AG10803 (cell line): ENCODE results near the gene FRMD8.
A peak's percentile ranks its signal among the peaks of the same experiment; 100 is the strongest.

Experiments
- DNase-seq: peaks from one replicate; pipeline ENCODE4 v3.0.0; 2010; ENCODE audit warnings: low read depth
- H3K4me3 ChIP-seq: 2 replicates; pipeline ENCODE4 v1.5.1; 2011; ENCODE audit warnings: mild to moderate bottlenecking, low read length, control low read depth
- TF ChIP-seq, protein P1 (sequence below): conservative IDR thresholded peaks from 2 replicates; pipeline ENCODE4 v1.5.1; 2011; ENCODE audit warnings: mild to moderate bottlenecking, low read length, control low read depth, inconsistent platforms

FRMD8 gene

GRCh38 chr11:65426839-65427690, 40.6 kb downstream of the FRMD8 start:
- TF ChIP-seq, protein P1, sequence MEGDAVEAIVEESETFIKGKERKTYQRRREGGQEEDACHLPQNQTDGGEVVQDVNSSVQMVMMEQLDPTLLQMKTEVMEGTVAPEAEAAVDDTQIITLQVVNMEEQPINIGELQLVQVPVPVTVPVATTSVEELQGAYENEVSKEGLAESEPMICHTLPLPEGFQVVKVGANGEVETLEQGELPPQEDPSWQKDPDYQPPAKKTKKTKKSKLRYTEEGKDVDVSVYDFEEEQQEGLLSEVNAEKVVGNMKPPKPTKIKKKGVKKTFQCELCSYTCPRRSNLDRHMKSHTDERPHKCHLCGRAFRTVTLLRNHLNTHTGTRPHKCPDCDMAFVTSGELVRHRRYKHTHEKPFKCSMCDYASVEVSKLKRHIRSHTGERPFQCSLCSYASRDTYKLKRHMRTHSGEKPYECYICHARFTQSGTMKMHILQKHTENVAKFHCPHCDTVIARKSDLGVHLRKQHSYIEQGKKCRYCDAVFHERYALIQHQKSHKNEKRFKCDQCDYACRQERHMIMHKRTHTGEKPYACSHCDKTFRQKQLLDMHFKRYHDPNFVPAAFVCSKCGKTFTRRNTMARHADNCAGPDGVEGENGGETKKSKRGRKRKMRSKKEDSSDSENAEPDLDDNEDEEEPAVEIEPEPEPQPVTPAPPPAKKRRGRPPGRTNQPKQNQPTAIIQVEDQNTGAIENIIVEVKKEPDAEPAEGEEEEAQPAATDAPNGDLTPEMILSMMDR, result no peak
- H3K4me3 ChIP-seq, result peak overlapping the region; percentile 99
- DNase-seq, result peak; percentile 85

GRCh38 chr11:65427691-65428577, 41.5 kb downstream of the FRMD8 start:
- TF ChIP-seq, protein P1, result no peak
- H3K4me3 ChIP-seq, result peak overlapping the region; percentile 99
- DNase-seq, result peak; percentile 86

DNA sequence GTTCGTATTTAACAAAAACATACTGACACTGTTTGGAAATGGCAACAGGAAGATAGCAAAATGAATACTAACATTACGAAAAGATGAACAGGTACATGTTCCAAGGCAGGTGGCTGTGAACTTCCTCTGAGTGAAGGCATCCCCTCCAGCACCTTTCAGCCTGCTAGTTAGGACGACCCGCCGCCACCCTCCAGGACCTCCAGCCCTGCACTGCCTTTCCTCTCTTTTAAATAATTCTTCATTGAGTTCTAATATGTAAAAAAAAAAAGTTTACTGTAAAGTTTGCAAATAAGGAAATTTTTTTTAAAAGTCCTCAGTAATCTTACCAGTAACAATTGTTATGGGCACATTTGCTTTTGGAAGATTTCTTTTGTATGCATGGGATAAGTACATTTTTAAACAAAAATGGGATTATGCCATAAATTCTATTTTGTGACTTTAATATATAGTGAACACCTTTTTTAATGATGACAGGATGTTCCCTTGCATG, 42.2 kb downstream of the FRMD8 start:
- TF ChIP-seq, protein P1, result no peak
- DNase-seq, result no peak
- H3K4me3 ChIP-seq, result peak overlapping the region; percentile 99

GRCh38 chr11:65429068-65429681, 42.7 kb downstream of the FRMD8 start:
- DNase-seq, result peak; percentile 84

GRCh38 chr11:65429724-65430405, 43.4 kb downstream of the FRMD8 start:
- DNase-seq, result peak; percentile 91
- peak overlapping the region; percentile 99 for H3K4me3 ChIP-seq
- TF ChIP-seq, protein P1, result no peak

More at GRCh38 chr11:65429068-65429681, 42.7 kb downstream of the FRMD8 start:
- TF ChIP-seq, protein P1, result no peak
- H3K4me3 ChIP-seq, result peak overlapping the region; percentile 99
